ENCODE results near the gene UBE2J1.

Gene UBE2J1

DNA sequence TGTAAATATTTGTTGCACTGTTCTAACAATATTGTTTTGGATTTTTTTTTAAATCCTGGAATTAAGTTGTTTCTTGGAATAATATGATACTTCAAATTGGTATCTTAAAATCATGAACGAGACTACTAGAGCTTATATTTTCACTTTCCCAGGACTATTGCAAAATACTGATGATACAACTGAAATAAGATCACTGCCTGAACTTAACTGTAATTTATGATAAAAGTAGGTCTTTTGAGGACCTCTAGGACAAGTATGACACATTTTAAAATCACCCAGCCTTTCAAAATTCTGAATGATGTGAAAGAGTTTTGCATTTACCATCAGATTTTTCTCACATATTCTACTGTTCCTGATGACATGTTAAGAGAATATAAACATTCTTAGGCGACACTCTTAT lies 8.6 kb upstream of the UBE2J1 start:
- DNase-seq: no peak

DNA sequence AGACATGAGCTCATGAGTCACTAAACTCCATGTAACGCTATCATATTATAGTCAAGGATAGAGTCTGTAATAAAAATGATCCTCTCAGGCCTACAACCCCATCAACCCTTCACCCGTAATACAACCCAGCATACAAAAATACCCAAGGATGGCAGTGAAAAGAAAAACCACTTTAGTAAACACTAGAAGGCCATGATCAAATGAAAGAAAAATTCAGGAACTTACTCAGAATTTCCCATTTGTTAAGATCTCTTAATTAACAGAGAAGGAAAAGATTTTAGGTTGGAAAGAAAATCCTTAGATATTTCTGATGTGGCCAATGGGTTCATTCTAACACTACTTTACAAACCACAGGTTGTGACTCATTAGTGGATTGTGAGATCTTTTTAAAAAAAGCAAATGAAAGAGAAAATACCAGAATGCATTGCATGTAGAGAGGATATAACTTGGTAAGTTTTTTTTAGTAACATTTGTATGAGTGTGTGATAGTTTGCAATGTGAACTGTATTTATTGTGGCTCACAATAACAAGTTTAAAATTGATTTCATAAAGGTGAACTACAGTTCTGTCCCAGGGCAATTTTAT lies 8.0 kb upstream of the UBE2J1 start:
- no peak for DNase-seq

DNA sequence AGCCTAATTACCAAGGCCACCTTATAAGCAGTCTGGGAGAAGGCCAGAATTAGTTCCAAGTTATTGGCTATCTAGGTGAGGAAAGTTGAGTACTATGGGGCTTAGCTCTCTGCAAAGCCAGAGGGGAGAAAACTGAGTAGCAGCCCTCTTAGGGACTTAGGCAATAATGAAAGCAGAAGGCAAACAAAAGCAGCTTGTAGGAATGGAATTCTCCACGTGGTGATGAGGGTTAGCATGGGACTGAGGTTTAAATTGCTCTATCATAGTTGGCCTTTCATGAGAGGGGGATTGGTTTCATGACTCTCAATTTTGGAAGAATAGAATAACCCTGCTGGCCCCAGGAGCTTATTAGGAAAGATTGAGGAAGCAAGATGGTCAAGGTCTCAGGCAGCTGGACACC lies 7.0 kb upstream of the UBE2J1 start:
- no peak for DNase-seq

GRCh38 chr6:89357390-89357789 lies 4.9 kb upstream of the UBE2J1 start:
- no peak for DNase-seq

- no peak for DNase-seq
Observed at GRCh38 chr6:89356642-89357170, 4.2 kb upstream of the UBE2J1 start.

GRCh38 chr6:89355511-89356194 lies 3.1 kb upstream of the UBE2J1 start:
- DNase-seq: no peak

DNA sequence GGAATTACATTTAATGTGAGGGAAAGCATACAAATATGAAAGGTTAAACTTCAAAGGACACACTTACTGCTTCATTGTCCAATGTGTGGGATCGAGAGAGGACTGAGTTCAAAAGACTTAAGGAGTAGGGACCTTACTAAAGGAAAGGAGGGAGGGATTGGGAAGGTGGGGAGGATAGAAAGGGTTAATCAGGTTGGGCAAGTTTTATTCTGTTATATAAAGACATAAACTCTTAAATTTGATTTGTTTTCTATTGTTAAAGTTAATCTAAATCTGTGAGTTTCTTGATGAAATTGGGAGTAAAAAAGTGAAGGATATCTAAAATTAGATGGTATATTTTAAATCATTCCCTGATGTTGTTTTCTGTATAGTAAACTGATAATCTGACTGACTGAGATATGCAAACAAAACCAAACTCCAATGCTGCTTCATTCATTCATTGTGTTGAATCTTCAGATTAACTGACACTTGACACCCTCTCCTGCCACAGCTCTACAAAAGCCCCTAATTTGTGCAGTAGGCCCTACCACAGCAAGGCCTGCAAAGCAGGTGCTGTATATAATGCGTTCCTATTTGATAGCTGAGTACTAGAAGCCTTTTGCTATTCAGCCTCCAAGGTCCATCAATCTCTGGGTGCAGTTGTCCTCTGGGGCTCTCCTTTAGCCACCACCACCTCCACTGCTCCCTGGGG lies 1.3 kb upstream of the UBE2J1 start:
- no peak for DNase-seq

GRCh38 chr6:89353118-89353556 lies 615 bp upstream of the UBE2J1 start:
- DNase-seq: no peak

GRCh38 chr6:89351671-89352277 lies 748 bp downstream of the UBE2J1 start:
- DNase-seq: no peak

DNA sequence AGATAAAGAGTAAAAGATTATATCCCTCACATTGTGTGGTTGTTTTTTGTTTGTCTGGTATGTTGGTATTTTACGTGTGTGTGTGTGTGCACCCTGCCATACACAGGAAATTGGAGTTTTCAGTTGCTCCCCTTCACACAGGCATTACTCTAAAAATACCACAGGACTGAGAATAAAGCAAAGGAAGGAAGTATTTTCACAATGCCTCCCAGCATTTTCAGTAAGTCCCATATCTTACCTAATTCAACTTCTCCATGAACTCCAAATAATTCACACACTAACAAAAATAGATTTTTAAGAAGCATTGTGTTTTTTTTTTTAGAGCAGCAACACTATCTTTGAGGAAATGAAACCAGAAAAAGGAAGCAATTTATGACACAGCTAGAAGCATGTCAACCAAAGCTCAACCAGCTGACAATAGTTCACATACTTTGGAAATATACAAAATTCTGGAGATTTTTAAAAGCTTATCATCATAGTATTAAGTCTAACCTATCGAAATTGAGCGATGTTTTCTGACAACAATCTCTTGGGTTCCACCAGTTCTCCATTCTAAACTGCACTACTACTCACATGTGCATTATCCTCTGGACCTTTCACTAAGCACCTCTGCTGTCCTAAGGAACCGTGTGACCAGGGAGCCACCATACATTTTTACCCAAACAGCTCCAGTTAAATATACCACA lies 2.1 kb downstream of the UBE2J1 start:
- no peak for DNase-seq

DNA sequence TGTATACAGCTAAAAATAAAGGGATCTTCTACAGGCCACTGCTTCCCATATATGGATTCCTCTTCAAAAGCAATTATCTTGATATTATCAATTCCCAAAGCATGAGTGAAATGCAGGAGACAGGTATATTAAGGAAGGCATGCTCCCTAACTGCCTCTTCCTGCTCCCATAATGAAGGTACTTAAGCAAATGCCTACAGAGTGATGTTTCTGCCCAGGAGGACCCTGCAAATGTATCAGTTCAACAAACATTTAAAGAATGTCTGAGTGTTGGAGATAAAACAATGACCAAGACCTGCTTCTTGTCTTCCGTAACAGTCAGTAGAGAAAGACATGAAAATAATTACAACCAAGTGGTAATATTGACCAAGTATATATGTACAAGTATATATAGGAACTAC lies 4.2 kb downstream of the UBE2J1 start:
- DNase-seq: no peak

DNA sequence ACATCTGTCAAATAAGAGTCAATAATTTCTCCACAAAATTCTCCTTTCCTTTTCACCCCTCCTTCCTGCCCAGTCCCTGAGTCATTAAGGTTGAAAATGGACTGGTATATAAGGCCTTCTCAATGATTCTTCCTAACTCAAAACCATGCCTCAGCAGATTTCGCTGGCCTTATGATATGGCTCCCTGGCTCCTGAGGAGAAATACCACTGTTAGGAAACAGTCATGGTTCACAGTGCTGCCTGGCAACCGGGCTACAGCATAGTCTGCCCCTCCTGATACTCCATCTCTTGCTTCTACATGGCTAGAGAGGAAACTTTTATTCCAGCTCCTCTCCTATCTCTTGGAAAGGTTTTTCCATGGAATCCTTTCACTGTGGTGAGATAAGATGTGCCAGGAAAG lies 4.7 kb downstream of the UBE2J1 start:
- no peak for DNase-seq

DNA sequence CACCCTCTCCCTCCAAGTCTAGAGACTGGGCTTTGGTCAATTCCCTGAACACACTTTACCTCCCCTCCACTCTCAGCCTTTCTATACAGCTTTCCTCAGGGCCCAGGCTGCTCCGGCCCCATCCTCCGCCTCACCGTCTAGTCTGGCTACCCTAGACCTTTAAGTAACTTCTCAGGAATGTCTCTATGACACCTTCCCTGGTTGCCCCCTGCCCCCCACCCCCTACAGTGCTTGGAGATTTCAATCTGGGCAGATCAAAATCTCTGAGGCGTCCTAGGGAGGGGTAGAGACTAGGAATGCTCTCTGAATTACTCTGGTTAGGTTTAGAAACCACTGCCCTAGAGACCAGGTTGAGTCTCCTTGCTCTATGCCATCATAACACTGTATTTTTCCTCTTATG lies 6.1 kb downstream of the UBE2J1 start:
- DNase-seq: no peak

GRCh38 chr6:89339565-89339964 lies 13.0 kb downstream of the UBE2J1 start:
- no peak for DNase-seq

DNA sequence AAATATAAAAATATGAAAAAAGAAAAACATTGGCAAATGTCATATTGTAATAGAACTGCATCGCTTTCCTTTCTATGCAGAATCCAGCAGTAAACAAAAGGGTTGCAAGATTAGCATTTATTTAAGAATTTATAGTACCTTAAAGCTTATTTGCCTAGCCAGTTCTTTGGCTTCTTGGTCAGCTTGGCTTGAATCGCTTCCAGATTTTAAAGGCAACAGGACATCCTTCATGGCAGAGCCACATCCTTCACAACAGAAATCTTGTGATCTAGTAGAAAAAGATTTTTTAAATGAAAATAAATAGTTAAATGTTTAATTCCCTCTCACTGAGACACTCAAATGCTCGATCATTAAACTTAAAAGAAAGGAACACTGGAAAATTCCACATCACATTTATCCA lies 17.4 kb downstream of the UBE2J1 start:
- DNase-seq: no peak

GRCh38 chr6:89330910-89331309 lies 21.6 kb downstream of the UBE2J1 start:
- no peak for DNase-seq

- DNase-seq: no peak
Observed at GRCh38 chr6:89328976-89329375, 23.5 kb downstream of the UBE2J1 start.

- no peak for DNase-seq
Observed at GRCh38 chr6:89324304-89324703, 28.2 kb downstream of the UBE2J1 start.

DNA sequence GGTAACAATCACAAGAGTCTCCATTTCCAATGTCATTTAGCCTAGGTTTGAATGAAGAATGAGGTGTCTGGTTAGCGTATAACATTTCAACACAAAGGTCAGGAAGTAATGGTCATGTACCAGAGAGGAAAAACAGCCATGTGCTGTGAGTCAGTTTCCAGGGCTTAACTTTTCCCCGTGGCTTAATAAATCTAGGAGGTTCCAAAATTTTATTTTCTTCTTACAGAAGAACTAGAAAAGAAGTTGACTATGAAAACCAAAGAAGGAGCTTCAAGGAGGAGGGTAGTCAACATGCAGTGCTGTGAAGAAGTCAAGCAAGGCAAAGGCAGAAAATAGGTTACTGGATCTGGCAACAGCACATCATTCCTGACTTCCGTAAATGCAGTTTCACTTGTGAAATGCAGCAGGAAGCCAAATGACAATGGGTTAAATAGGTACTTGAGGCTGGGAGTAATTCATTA lies 29.0 kb downstream of the UBE2J1 start:
- DNase-seq: no peak

DNA sequence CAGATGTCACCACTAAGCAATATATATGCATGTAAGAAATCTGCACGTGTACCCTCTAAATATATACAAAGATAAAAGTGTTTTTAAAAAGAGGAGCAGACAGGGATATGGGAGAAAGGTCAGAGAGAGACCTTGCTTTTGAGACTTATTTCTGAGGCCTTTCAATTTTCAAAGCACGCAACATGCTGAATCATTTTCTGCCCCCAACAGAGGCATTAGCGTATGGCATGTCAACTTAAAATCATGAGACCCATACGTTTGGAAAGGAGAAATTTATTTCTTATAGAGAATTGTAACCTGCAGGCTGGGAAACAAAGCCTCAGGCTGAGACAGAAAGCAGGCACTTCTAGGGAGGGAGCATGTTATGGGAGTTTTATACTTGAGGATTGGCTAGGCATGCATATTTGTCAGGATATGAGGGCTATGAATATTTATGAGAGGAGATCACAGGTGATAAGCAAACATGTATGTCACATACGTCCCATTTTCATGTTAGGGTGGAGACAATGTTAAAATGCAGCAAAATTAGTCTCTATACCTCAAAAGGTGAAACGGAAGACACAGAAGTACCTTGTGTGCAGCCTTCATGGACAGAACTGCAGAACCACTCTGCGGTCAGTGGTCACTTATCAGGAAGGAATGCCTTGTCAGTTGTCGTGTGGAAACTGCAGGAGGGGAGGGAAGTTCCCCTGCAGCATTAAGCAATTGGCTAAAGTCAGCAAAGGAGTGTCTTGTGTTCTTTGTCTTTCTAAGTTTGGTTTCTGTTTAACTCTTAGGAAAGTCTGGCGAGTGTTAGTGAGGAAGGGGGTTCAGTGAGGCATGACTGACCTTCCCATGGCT lies 31.2 kb downstream of the UBE2J1 start:
- DNase-seq: no peak

DNA sequence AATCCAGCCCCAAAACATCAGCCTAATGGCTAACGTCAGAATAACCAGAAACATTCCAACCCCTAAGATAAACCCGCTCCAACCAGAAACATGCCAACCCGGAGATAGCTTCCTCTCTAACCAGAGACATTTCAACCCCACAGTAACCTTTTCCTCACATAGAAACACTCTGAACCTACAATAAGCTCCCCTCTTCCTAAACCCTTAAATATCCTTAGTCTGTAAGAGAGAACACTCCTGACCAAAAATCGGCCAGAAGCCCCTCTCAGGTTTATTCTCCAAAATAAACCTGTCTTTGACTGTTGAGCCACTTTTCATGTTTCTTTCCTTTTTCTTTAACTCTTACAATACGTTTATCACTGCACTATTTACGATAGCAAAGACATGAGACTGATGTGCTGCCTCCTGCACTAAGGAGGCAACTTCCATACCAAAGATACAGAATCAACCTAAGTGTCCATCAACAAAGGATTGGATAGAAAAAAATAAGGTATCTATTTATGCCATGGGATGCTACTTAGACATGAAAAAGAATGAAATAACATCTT lies 32.4 kb downstream of the UBE2J1 start:
- no peak for DNase-seq

DNA sequence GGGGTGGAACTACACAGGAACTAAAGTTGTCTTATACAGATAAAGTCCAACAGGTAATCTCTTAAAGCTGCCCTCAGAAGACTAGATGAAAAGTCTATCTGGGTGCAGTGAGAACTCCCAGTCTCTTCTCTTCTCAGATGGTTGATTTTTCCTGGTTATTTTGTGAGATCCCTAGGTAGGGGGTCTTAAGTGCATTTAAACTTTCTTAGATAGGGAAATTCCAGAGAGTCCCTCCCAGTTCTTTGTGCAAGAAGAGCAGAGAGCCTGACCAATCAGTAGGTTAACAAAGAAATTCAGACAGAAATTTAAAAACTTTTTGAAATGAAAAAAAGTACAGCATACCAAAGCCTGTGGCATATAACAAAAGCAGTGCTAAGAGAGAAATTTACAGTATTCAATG lies 35.5 kb downstream of the UBE2J1 start:
- DNase-seq: no peak
